ENCODE data around the gene OR2L2. TPM values are rescaled to one million over a fixed set of nuclear protein-coding genes. Genes with fewer than 3 reads are reported as not detected.

OR2L2 gene, protein sequence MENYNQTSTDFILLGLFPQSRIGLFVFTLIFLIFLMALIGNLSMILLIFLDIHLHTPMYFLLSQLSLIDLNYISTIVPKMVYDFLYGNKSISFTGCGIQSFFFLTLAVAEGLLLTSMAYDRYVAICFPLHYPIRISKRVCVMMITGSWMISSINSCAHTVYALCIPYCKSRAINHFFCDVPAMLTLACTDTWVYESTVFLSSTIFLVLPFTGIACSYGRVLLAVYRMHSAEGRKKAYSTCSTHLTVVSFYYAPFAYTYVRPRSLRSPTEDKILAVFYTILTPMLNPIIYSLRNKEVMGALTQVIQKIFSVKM
- 0.09 TPM in 2 replicates for total RNA-seq
- long read RNA-seq: 0 reads

DNA sequence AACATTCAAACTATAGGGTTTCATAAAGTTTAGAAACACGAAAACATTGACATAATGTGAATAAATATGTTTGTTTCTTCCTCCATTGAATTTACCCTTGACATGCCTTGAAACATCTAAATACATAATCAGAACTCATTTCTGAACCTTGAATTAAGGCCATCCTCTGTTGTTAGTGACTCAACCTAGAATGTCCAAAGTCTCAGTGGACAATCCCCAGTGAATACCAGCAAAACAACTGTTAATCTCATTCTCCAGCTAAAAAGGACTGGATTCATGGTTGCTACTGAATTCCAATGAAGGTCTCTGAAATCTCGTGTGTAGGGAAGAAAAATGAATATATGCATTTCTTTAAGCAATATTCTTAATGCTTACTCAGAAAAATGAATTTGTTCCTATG lies at the start of gene OR2L2:
OR2L2 (plus strand) TSS at position 301 of the 400 bp plus-strand sequence. CDS start 8,198 bp downstream, outside the sequence.
- Mint-ChIP-seq H3K27ac (ENCODE audit: unreplicated experiment) (no peak within 1 kb of the TSS), H3K4me3 (no peak within 1 kb of the TSS), H3K36me3 (ENCODE audit: low read depth) (peaks cover 5% of the 10 kb centered on the region), H3K9me3 (peaks cover 21% of the 10 kb centered on the region), H3K4me1 (no peaks in the 10 kb centered on the region), H3K27me3 (ENCODE audit: low read depth) (no peaks in the 10 kb centered on the region)
- TF ChIP-seq, protein P1, sequence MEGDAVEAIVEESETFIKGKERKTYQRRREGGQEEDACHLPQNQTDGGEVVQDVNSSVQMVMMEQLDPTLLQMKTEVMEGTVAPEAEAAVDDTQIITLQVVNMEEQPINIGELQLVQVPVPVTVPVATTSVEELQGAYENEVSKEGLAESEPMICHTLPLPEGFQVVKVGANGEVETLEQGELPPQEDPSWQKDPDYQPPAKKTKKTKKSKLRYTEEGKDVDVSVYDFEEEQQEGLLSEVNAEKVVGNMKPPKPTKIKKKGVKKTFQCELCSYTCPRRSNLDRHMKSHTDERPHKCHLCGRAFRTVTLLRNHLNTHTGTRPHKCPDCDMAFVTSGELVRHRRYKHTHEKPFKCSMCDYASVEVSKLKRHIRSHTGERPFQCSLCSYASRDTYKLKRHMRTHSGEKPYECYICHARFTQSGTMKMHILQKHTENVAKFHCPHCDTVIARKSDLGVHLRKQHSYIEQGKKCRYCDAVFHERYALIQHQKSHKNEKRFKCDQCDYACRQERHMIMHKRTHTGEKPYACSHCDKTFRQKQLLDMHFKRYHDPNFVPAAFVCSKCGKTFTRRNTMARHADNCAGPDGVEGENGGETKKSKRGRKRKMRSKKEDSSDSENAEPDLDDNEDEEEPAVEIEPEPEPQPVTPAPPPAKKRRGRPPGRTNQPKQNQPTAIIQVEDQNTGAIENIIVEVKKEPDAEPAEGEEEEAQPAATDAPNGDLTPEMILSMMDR (conservative IDR thresholded peaks at IDR 0.05): no peak
- no peak for DNase-seq (ENCODE audit: low read depth, low spot score)

DNA sequence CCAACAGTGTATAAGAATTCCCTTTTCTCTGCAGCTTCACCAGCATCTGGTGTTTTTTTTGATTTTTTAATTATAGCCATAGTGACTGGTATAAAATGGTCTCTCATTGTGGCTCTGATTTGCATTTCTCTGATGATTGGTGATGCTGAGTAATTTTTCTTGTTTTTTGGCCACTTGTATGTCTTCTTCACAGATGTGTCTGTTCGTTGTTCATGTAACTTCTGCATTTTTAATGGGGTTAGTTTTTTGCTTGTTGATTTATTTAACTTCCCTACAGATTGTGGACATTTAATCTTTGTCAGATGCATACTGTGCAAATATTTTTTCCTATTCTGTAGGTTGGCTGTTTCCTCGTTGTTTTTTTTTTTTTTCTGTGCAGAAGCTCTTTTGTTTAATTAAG lies 36.9 kb upstream of the OR2L2 start:
- H3K36me3 Mint-ChIP-seq (ENCODE audit: low read depth): peaks cover 15% of the 10 kb centered on the region
- H3K4me3 Mint-ChIP-seq: no peak overlapping the region

DNA sequence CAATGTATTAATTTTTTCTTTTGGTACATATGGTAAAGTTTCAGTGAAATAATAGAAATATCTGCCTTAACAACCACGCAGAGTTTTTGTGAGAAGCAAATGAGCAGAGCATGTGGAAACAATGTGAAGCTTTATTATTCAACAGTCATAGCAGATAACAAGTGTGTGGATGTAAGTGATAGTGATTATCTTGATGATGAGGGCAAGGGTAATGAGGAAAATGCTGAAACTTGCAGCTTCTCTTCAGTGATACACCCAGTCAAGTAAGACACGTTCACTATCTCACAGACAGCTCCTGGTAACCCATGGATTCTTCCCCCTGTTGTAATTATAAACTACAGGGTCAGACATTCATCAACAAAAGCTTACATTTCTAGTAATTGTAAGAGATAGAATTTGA lies 31.1 kb upstream of the OR2L2 start:
- Mint-ChIP-seq H3K36me3 (ENCODE audit: low read depth) (peaks cover 7% of the 10 kb centered on the region), H3K4me3 (no peak overlapping the region), H3K9me3 (peaks cover 26% of the 10 kb centered on the region), H3K4me1 (no peaks in the 10 kb centered on the region), H3K27ac (ENCODE audit: unreplicated experiment) (no peak overlapping the region), H3K27me3 (ENCODE audit: low read depth) (no peaks in the 10 kb centered on the region)
- TF ChIP-seq, protein P1 (conservative IDR thresholded peaks at IDR 0.05): no peak
- no peak for DNase-seq (ENCODE audit: low read depth, low spot score)

More for the DNA sequence above, 36.9 kb upstream of the OR2L2 start:
- Mint-ChIP-seq H3K27ac (ENCODE audit: unreplicated experiment) (no peak overlapping the region), H3K27me3 (ENCODE audit: low read depth) (no peaks in the 10 kb centered on the region), H3K4me1 (no peaks in the 10 kb centered on the region), H3K9me3 (peaks cover 35% of the 10 kb centered on the region)
- TF ChIP-seq, protein P1 (conservative IDR thresholded peaks at IDR 0.05): no peak
- no peak for DNase-seq (ENCODE audit: low read depth, low spot score)

DNA sequence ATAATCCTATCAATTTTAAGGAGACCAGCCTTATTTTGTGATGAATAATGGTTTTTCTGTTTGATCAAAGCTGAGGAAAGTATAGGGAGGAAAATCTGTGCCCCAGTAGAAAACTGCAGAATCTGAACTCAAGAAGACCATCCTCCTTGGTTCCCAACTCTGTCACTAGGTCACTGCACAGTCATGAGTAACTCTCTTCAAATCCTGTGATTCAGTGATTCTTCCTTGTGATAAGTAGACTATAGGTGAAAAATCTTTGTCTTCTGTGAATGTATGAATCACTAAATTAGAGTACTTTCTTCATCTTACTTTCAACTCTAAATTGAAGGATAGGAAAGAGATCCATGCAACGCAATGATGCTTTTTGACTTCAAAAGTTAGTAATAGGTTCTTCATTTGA lies 29.7 kb upstream of the OR2L2 start:
- no peak for DNase-seq (ENCODE audit: low read depth, low spot score)
- Mint-ChIP-seq H3K27me3 (ENCODE audit: low read depth) (no peaks in the 10 kb centered on the region), H3K36me3 (ENCODE audit: low read depth) (peaks cover 7% of the 10 kb centered on the region), H3K9me3 (peaks cover 20% of the 10 kb centered on the region), H3K27ac (ENCODE audit: unreplicated experiment) (no peak overlapping the region), H3K4me1 (no peaks in the 10 kb centered on the region), H3K4me3 (no peak overlapping the region)
- TF ChIP-seq, protein P1 (conservative IDR thresholded peaks at IDR 0.05): no peak

DNA sequence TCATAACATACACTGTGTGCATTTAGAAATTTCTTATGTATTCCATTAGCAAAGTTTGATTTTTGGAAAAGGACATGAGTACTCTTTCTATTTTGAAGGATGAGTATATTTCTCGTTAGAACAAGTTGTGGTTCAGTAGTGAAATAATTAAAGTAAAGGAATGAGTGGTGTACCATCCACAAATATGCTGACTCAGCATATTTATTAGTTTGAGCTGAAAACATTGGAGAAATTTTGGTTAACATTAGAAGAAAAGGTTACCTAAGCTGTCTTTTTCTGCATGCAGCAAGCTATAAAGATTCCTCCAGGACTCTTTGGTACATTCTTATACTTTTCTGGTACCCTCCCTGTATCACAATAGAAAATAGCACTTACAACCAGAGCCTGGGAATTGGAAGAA lies 22.1 kb upstream of the OR2L2 start:
- DNase-seq (ENCODE audit: low read depth, low spot score): no peak
- Mint-ChIP-seq H3K27ac (ENCODE audit: unreplicated experiment) (no peak overlapping the region), H3K4me3 (no peak overlapping the region), H3K9me3 (peaks cover 28% of the 10 kb centered on the region), H3K36me3 (ENCODE audit: low read depth) (peaks cover 8% of the 10 kb centered on the region), H3K4me1 (no peaks in the 10 kb centered on the region), H3K27me3 (ENCODE audit: low read depth) (no peaks in the 10 kb centered on the region)
- TF ChIP-seq, protein P1 (conservative IDR thresholded peaks at IDR 0.05): no peak
